ENCODE data around the gene RNF133.
"Not testable (repeated sequence)": the region's sequence is repeated elsewhere in the genome, so short reads cannot be mapped to it uniquely, and the experiment has no call there.

RNF133 gene

GRCh38 chr7:122689346-122690109 is 9.4 kb downstream of the RNF133 start:
- DNase-seq (ENCODE audit: low read depth) = no peak

GRCh38 chr7:122688400-122688998 is 10.4 kb downstream of the RNF133 start:
- no peak for DNase-seq (ENCODE audit: low read depth)

DNA sequence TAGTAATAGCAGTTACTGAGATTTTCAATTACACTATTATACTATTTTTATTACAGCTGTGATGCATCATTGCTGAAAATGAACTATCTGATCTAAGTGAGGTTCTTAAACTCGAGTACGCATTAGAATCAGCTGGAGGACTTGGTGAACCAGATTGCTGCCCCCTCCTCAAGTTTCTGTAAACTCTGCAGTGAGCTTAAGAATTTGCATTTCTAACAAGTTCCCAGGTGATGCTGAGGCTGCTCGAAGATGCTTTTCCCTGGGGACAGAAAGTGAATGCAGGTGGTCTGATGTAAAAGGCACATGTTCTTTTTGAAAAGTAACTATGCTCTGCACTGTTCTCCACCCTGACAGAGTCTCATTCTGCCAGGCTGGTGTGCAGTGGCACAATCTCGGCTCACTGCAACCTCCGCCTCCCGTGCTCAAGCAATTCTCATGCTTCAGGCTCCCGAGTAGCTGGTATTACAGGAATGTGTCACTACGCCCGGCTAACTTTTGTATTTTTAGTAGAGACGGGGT is 12.5 kb downstream of the RNF133 start:
- no peak for DNase-seq (ENCODE audit: low read depth)

GRCh38 chr7:122684504-122684903 is 14.4 kb downstream of the RNF133 start:
- no peak for DNase-seq (ENCODE audit: low read depth)

GRCh38 chr7:122682815-122683550 is 15.9 kb downstream of the RNF133 start:
- DNase-seq (ENCODE audit: low read depth) = no peak

DNA sequence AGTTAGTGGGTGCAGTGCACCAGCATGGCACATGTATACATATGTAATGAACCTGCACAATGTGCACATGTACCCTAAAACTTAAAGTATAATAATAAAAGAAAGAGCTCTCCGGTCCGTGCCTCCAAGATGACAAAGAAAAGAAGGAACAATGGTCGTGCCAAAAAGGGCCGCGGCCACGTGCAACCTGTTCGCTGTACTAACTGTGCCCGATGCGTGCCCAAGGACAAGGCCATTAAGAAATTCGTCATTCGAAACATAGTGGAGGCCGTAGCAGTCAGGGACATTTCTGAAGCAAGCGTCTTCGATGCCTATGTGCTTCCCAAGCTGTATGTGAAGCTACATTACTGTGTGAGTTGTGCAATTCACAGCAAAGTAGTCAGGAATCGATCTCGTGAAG is 17.7 kb downstream of the RNF133 start:
- DNase-seq (ENCODE audit: low read depth) = not testable (repeated sequence)

DNA sequence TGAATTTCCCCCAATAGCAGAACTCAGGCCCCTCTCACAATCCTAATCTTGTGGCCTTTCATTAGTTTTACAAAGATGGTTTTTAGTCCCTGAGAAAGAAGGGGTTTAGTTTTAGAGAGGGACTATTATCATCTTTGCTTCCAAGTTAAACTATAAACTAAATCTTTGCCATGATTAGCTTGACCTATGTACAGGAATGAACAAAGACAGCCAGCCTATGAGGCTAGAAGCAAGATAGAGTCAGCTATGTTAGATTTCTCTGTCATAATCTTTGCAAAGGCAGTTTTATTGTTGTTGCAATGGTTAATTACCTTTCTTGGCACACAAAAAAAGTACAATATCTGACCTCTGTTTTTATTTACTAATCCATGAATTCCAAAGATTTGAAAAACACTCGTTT is 19.1 kb downstream of the RNF133 start:
- DNase-seq (ENCODE audit: low read depth) = no peak

DNA sequence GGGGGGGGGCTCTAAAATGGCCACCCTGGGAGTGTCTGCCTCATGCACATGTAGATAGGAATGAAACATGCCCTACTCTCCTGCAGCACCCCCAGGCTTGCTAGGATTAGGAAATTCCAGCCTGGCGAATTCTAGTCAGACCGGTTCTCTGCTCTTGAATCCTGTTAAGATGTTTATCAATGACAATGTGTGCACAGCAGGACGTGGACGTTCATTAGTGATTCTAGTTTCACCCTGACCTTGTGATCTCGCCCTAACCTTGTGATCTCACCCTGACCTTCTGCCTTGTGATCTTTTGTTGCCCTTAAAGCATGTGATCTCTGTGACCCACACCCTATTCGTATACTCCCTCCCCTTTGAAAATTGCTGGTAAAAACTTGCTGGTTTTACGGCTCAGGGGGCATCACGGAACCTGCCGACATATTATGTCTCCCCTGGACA is 19.6 kb downstream of the RNF133 start:
- DNase-seq (ENCODE audit: low read depth) = not testable (repeated sequence)

DNA sequence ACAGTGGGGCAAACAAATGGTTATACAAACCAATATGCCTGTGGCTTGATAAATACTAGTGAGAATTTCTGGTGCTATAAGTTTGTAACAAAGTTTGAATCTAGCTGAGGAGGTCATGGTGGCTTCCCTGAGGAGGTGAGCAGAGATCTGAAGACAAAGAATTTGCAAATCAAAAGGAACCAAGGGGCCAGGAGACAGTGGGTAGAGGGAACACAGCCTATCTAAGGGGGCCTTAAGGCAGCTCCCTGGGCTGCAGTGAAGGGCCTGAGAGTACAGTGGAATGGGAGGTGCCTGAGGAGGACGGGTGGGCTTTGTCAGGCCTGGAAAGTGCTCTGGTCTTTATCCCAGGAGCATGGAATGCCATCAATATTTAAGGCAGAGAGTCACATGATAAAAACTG is 21.8 kb downstream of the RNF133 start:
- no peak for DNase-seq (ENCODE audit: low read depth)

GRCh38 chr7:122676466-122676865 is 22.5 kb downstream of the RNF133 start:
- DNase-seq (ENCODE audit: low read depth) = no peak

DNA sequence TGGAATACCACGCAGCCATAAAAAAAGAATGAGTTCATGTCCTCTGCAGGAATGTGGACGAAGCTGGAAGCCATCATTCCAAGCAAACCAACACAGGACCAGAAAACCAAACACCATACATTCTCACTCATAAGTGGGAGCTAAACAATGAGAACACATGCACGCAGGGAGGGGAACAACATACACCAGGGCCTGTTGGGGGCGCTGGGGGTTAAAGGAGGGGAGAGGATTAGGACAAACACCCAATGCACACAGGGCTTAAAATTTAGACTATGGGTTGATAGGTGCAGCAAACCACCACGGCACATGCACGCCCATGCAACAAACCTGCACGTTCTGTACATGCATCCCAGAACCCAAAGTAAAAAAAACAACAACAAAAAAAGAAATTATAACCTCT is 23.3 kb downstream of the RNF133 start:
- no peak for DNase-seq (ENCODE audit: low read depth)

DNA sequence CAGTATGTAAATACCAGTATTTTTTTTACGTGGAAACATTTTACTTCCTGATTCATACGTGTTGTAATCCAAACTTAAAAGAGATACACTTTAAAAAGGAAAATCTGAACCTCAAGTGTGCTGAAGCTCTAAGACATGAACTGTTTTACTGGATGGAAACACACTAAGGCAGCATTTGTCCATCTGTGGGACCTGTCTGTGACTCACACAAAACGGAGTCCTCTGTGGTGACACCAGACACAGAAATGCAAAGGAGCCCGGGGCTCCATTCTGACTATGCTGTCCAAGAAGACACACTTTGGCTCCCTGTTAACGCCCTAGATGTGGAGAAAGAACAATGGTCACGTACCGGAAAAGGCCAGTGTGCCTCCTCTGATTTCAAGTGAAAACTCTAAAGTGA is 23.9 kb downstream of the RNF133 start:
- DNase-seq (ENCODE audit: low read depth) = no peak

- DNase-seq (ENCODE audit: low read depth) = no peak
Observed at GRCh38 chr7:122674502-122674901, 24.4 kb downstream of the RNF133 start.

GRCh38 chr7:122673951-122674350 is 25.0 kb downstream of the RNF133 start:
- DNase-seq (ENCODE audit: low read depth) = no peak

DNA sequence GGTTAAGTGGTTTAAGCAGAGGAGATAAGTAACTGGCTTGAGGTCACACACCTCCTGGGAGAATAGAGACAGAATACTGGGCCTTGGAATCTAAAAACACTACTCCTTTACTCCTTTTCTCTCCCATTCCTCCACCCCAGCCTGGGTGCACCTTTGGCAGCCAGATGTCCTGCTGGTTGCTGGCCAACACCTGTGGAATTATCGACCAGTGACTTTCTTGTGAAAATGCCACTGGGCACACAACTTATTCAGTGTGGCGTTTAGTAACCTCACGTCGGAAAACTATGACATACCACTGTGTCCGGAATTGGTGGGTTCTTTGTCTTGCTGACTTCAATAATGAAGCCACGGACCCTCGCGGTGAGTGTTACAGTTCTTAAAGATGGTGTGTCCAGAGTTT is 26.4 kb downstream of the RNF133 start:
- DNase-seq (ENCODE audit: low read depth) = no peak

- DNase-seq (ENCODE audit: low read depth) = no peak
Observed at GRCh38 chr7:122663733-122664132, 35.2 kb downstream of the RNF133 start.

- no peak for DNase-seq (ENCODE audit: low read depth)
Observed at GRCh38 chr7:122658856-122659255, 40.1 kb downstream of the RNF133 start.

- DNase-seq (ENCODE audit: low read depth) = no peak
Observed at GRCh38 chr7:122653685-122654084, 45.2 kb downstream of the RNF133 start.

- DNase-seq (ENCODE audit: low read depth) = no peak
Observed at GRCh38 chr7:122652876-122653275, 46.0 kb downstream of the RNF133 start.

- no peak for DNase-seq (ENCODE audit: low read depth)
Observed at GRCh38 chr7:122651451-122651850, 47.5 kb downstream of the RNF133 start.

Data from activated T-helper 1 cell treated with Interleukin-2 at 50 U/mL for 16 hours (primary cell).